Pulmonary artery endothelial cell (primary cell): ENCODE measurements around the gene CDC34. TPM values are rescaled to one million over a fixed set of nuclear protein-coding genes. Genes with fewer than 3 reads are reported as not detected.
"Not testable (repeated sequence)": the region's sequence is repeated elsewhere in the genome, so short reads cannot be mapped to it uniquely, and the experiment has no call there.

Experiments used
- DNase-seq: peaks from one replicate; pipeline ENCODE4 v3.0.0-alpha.2; 2011; ENCODE audit warnings: low read depth, low spot score
- total RNA-seq: library from RNA; depleted of rRNA; stranded (reverse); fragments of >200 nt; gene quantifications from 2 replicates; pipeline ENCODE4 v1.2.3, GENCODE V29; 2014

The CDC34 gene
- total RNA-seq, 1 donor from 2014 or later: 108 TPM

DNA sequence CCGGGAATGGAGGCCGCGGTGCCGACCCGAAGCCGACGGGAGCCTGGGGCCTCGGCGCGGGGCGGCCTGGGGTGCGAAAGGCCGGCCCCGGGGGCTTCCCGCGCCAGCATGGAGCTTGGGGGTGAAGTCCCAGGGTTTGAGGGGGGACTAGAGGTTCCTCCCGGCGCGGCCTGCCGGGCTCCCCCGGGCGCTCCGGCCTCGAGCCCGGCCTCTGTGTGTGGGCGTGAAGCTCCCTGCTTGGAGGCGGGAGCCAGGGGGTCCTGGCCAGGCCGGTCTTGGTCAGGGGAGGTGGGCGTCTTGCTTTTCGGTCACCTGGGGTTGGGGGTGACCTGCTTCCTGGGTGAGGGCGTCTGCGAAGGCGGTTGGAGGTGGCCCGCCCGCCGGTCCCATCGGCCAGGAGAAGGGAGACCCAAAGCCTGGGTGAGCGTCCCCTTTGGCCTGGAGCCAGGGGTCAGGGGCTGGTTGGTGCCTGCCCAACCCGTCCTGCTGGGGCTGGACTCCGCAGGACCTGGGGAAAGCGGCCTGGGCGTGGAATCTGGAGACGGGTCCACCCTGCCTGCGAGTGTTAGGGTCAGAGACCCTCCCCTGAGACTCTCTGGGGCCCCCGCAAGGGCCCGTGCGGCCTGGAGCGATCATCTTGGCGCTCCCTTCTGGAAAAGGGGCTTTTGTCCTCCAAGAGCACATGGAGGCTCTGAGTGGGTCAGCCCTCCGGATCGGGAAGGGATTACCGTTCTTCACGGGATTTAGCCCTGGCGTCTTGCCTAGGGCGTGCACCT, 41.4 kb downstream of the CDC34 start:
- no peak for DNase-seq

DNA sequence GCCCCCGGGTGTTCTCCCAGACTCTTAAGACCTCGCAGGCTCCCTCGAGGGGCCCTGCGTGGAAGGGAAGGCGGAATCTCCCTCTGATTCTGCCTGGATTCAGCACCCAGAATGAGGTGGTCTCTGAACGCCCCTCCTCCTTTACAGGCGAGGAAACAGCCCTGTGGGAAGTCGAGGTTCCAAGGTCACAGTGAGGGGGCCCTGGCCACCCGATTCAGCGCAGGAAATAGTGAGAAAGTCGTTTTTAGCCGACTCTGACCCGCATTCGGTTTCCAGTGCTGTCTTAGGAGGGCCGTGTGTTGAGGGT, 41.9 kb downstream of the CDC34 start:
- DNase-seq: no peak

DNA sequence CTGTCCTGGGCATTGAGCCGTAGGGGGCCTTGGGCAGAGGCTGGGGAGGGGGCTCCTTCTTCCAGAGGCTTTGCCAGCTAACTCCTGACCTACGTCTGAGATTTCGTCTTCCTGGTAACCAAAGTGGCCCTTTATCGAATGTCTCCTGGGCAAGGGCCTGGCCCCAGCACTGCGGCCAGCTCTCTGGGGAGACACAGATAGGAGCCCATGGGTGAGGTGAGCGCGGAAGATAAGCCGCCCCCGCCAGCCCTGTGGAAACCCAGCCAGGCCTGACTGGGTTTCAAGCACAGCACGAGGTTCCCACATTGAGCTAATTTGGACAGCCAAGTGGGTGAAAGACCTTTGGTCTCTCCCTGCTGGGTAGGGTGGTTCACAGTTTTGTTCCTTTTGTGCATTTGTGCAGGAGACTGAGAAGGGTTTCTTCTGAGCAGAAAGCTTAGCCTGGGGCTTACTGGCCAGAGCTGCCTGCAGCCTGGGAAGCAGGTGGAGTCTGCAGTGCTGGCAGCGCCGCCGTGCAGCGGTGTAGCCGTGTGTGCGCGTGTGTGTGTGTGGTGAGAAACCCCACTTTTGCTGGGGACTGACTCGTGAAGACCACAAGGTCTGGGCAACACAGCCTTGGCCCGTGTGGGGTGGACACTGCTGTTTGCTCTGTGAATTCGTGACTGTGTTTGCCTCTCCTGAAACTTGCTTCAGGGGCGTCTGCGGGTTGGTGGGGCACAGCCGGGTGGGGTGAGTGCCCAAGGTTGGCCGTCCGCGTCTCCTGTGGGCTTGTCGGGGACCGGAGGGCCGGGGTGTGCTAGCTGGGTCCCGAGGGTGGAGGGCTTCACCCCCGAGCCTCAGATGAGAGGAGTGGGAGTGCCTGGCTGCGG, 43.3 kb downstream of the CDC34 start:
- DNase-seq: no peak

DNA sequence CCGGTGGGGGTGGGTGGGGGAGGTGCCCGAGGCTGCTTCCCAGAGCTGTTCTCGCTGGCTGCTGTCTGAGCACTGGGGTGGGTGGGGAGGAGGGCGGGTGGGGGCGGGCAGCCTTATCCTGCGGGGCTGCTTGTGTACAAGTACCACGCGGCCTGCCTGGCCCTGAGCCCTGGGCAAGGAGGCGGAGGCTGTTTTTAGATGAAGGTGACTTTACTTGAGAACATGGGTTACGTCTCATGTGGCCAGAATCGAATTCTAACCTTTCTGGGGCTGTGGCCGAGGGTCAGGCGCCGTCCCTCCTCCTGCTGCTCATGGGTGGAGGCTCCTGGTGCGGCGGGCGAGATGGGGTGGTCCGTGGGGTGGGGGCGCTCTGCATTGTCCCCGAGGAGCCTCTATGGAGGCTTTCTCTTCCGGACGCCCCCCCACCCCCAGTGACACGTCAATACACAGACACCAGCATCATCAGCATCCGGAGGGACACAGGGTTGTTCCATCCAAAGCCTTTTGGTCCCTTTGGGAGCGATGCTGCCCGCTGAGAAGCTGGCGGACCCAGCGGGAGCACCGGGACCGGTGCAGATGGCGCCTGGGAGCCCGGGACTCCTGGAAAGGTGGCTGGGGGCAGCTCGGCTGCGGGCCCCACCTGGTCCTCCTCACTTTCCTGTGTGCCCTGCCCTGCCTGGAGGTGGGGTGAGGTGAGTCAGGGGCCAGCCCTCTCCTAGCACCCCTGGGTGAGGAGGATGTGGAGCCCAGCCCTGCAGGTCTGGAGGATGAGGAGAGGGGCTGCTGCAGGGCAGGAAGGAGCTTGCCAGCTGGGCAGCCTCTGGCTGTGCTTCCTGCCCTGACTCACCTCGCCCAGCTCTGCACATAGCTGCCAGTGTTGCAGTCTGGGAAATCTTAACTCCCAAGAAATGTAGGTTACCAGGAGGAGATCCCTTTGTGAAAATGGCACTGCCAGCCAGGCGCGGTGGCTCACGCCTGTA, 44.3 kb downstream of the CDC34 start:
- DNase-seq: no peak

DNA sequence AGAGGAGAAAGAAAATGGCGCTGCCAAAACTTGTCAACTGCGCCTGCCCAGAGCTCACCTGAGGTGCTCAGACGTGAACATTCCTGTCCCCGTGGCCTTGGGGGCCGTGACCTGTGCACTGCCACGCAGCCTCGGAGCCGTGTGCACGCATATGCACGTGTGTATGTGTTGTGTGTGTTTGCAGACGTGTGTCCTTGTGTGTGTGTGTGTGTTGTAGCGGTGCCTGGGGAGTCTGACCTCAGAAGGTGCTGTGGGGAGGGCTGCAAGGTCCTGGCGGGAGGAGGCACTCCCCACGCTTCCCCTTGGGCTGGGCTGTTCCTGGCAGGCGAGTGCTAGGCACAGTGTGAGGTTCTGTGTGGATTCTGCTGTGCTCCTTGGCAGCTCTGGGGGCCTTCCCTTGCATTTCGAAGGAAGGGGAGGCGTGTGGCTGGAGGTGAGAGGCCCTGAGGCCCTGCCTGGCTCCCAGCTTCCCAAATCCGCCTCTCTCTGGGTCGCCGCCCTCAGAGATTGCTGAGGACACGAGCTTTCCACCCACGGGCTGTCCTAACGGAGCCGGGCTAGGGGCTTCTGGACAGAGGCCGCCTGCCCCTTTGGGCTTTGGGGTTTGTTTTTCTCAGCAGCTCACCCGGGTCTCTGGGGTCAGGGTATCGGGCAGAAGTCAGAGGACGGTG, 45.3 kb downstream of the CDC34 start:
- DNase-seq: no peak

DNA sequence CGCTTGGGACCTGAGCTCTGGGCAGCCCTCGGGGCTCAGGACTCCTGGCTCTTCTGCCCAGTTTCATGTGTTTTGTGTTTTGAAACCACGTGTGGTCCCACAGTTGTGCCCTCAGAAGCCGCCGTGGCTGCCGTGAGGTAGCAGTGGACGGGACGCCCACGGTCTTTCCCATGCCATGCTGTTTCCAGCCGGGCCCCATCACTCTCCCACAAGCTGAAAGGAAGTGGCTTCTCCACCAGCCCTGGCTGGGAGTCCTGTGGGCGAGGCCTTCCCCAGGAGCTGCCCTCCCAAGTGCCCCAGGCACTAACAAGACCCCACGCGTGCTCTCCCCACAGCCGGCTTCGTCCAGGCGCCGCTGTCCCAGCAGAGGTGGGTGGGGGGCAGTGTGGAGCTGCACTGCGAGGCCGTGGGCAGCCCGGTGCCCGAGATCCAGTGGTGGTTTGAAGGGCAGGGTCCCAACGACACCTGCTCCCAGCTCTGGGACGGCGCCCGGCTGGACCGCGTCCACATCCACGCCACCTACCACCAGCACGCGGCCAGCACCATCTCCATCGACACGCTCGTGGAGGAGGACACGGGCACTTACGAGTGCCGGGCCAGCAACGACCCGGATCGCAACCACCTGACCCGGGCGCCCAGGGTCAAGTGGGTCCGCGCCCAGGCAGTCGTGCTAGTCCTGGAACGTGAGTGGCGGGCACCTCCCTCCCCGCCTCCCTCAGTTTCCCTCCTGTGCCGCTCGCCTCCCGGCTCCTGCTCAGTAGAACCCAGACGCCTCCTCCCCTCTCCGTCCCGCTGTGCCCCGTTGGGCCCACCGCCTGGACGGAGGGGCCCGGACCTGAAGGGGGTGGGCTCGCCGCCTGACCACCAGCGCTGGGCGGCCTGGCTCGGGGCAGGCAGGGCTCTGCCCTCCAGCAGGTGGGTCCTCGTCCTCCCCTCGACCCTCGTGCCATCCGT, 46.2 kb downstream of the CDC34 start:
- DNase-seq: no peak

DNA sequence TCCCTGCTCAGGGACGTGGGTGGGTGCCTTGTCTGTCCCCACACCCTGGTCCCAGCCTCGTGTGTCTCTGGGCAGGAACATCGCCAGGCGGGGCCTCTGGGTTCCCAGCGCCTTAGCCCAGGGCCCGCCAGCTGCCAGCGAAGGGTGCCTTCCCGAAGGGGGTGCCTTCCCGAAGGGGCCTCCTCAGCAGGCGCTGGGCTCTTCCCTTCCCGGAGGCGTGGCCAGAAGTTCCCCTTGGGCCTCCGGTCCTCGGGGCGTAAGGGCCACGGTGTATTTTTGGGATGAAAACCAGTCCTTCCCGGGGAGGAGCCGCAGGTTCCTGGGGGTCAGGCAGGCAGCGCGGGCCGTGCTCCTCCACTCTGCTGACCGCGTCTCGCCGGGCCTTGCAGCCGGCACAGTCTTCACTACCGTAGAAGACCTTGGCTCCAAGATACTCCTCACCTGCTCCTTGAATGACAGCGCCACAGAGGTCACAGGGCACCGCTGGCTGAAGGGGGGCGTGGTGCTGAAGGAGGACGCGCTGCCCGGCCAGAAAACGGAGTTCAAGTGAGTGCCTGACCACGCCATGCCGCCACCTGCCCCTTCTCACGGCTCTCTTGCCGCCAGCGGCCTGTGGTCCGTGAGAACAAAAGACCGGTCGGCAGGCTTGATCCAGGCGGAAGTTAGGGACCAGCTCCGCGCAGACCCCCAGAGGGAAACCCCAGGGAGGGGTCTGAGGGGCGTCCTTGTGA, 47.7 kb downstream of the CDC34 start:
- DNase-seq: no peak

DNA sequence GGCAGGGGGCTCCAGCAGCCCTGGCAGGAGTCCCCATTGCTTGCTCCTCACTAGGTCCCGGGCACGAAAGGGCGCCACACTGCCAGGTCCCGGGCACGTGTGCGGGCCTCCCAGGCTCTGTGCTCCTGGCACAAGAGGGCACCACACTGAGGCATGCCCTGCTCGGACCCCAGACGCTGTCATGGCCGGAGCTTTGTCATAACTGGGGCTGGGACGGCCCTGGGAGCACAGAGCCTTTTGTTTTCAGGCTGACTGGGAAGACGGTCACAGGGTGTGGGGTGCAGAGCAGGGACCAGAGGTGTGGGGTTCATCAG, 48.2 kb downstream of the CDC34 start:
- no peak for DNase-seq

DNA sequence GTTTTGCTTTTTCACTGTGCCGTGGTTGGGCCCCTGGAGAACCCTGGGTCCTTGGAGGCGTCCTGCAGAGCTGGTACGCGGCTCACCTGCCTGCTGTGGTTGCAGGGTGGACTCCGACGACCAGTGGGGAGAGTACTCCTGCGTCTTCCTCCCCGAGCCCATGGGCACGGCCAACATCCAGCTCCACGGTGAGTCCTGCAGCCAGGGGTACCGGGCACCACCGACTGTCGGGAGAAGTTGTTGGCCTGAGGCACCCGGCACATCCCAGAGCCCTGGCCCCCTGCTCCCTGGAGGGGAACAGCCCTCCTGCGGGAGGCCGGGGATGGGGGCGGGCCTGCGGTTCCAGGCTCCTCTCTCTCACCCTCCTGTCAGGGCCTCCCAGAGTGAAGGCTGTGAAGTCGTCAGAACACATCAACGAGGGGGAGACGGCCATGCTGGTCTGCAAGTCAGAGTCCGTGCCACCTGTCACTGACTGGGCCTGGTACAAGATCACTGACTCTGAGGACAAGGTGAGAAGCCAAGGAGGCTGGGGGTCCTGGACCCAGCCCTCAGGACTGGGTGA, 48.8 kb downstream of the CDC34 start:
- DNase-seq: no peak

DNA sequence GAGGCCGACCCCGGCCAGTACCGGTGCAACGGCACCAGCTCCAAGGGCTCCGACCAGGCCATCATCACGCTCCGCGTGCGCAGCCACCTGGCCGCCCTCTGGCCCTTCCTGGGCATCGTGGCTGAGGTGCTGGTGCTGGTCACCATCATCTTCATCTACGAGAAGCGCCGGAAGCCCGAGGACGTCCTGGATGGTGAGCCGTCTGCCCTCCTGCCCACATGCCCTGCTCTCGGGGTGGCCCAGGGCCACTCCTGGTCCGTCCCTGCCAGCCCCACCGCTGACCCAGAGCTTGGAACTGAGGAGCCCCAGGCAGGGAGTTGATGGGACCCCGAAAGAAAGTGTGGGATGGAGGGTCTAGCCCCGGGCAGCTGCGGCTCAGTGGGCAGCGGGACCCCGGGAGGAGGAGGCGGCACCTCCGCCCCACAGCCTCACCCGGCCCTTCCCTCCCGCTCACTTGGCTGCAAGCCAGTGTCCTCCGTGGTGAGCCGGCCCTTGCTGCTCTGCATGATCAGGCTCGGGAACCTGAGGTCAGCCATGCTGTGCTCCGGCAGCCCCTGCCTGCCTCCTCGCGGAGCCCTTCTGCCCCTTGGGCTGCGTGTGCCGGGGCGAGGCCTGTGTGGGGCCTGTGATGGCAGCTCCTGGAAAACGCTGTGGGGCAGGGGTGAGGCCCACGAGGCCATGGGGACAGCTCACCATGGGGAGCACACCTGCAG, 50.0 kb downstream of the CDC34 start:
- DNase-seq: no peak

DNA sequence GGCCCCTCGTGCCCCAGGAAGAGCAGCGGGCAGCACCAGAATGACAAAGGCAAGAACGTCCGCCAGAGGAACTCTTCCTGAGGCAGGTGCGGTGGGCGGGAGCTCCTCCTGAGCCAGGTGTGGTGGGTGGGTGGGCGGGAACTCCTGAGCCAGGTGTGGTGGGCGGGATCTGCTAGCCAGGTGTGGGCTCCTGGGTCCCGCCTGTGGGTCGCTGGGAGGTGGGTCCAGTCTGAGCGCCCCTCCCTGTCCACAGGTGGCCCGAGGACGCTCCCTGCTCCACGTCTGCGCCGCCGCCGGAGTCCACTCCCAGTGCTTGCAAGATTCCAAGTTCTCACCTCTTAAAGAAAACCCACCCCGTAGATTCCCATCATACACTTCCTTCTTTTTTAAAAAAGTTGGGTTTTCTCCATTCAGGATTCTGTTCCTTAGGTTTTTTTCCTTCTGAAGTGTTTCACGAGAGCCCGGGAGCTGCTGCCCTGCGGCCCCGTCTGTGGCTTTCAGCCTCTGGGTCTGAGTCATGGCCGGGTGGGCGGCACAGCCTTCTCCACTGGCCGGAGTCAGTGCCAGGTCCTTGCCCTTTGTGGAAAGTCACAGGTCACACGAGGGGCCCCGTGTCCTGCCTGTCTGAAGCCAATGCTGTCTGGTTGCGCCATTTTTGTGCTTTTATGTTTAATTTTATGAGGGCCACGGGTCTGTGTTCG, 51.1 kb downstream of the CDC34 start:
- no peak for DNase-seq

DNA sequence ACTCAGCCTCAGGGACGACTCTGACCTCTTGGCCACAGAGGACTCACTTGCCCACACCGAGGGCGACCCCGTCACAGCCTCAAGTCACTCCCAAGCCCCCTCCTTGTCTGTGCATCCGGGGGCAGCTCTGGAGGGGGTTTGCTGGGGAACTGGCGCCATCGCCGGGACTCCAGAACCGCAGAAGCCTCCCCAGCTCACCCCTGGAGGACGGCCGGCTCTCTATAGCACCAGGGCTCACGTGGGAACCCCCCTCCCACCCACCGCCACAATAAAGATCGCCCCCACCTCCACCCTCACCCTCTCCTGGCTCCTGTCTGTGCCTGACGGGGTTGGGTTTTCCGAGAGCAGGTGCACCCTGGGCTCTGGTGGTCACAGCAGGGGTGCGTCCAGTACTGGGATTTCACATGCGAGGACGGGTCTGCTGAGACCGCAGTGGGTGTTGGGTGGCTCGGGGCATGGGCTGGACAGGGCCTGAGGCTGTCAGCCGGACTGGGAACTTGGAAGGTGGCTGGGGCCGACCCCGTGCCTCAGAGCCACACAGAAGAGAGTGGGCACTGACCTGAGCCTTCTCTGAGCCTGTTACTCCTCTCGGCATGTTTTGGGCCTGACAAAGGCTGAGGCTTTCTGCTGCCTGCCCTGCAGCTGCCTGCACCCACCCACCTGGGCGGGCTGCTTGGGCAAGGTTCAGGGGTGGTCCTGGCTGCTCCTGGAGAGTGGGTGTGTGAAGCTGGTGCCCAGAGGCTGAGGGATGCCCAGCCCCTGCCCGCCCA, 51.8 kb downstream of the CDC34 start:
- no peak for DNase-seq

DNA sequence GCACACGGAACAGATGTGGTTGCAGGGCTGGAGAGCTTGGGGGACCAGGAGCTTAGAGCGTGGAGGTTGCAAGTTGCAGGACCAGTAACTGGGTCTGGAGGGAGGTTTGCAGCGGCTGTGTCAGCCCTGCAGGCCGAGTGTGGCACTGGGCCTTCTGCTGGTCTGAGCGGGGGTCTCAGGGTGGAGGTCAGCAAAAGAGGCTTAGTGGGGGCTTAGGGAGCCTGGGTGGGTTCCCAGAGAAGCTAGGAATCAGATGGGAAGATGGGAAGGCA, 52.3 kb downstream of the CDC34 start:
- no peak for DNase-seq

DNA sequence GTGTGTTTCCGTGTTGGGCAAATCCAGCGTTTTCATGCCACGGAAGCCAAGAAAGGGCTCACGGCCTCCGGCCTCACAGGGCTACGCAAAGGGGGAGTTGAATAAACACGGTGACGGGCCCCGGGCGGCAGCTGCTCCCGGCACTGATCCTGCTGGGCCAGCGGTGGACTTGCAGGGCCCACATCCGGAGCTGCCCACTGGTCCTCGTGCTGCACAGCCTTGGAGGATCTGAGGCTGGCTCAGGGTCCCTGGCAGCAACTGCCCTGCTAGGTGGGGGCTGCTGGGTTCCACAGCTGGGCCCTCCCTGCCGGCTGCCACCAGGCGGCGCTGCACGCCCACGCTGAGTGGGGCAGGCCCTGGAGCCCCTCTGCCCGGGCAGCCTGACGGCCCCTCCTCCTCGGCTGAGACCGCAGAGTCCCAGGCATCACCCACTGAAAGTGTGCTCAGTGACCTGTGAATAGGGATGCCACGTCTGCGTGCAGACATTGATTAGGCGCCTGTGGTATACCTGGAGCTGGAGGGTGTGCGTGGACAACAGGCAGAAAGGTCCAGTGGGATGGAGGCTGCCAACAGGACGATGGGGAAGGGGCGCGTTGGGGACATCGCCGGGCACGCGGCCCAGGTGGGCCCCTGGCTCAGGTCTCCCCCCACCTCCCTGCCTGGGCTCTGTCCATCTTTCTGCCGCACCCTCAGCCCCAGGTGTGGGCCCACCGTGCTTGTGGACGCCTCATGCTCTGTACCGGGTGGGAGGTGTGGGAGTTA, 52.9 kb downstream of the CDC34 start:
- no peak for DNase-seq

DNA sequence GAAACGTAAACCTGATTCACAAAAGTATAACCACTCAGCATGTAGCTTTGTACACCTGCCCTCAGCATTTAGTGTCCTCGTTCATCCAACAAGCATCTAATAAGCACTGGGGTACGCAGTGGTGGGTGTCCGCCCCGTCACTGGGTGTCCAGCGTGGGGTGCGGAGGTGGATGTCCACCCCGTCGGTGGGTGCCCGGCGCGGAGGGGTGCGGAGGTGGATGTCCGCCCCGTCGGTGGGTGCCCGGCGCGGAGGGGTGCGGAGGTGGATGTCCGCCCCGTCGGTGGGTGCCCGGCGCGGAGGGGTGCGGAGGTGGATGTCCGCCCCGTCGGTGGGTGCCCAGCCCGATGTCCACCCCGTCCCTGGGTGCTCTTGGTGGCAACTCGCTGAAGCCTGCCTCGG, 53.6 kb downstream of the CDC34 start:
- DNase-seq: not testable (repeated sequence)

DNA sequence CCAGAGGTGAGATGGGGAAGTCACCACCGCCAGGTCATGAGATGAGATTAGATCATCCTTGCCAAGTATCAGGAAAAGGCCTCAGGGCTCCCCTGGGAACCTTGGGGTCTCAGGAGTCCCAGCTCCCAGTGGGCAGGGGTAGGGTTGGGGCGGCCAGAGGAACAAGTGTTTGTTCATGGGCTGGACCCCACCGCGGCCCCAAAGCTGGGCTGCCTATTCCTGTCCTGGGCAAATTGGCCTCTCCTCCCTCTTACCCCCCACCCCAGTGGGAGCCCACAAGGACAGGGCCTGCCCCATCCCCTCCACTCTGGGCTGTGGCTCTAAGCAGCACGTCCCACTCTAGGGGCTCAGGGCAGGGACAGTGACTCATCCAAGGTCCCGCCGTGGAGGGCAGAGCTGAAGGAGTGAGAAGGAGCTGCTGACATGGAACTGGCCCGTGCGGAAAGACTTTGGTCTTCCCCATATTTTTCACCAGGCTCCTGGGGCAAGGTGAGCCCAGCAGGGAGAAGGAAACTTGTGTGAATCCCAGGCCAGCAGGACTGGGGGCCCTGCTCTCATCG, 54.1 kb downstream of the CDC34 start:
- DNase-seq: no peak
